GM18951 (cell line): Measurements from ENCODE around the gene NUP210L.
"Not testable (repeated sequence)": the region's sequence is repeated elsewhere in the genome, so short reads cannot be mapped to it uniquely, and the experiment has no call there.

Source experiments
- POLR2A ChIP-seq: IDR thresholded peaks from 4 replicates; pipeline ENCODE4 v1.6.1; 2011; ENCODE audit warnings: mild to moderate bottlenecking; ENCODE audit not compliant: insufficient read length, insufficient read depth; ENCODE audit errors: extremely low read depth
- in situ Hi-C: fragments of 300-500 bp; cut with MboI; formaldehyde crosslinking; loops from one replicate; pipeline ENCODE4 v1.12.0; 2022; ENCODE audit warnings: low sequenced_read_pairs, mixed read lengths, inconsistent platforms; ENCODE audit not compliant: unreplicated experiment

The NUP210L gene

DNA sequence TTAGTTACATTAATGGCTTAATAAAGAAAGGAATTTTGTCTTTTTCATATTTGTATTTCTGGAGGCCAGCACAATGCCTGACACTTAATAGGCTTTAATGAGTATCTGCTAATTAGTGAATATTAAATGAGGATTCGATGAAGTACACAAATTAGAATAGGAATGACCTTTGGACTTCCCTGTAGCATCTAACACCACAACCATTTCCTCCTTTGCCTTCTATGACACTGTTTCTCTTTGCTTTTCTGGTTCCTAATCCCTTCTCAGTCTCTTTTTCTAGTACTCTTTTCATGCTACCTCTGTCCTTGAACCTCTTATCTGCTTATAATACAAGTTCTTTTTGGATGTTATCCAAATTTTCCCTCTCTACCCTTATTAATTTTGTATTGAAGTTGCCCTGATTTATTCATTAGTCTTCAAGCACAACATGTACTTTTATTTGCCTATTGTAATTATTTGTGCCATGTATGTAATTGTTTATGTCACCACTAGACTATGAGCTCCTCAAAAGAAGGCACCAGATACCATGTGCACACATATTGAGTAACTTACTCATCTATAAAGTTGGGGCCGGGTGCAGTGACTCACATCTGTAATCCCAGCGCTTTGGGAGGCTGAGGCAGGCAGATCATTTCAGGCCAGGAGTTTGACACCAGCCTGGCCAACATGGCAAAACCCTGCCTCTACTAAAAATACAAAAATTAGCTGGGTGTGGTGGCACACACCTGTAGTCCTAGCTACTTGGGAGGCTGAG, 140.5 kb downstream of the NUP210L start:
- TF ChIP-seq POLR2A = no peak
- in situ Hi-C loops = no loop called here

DNA sequence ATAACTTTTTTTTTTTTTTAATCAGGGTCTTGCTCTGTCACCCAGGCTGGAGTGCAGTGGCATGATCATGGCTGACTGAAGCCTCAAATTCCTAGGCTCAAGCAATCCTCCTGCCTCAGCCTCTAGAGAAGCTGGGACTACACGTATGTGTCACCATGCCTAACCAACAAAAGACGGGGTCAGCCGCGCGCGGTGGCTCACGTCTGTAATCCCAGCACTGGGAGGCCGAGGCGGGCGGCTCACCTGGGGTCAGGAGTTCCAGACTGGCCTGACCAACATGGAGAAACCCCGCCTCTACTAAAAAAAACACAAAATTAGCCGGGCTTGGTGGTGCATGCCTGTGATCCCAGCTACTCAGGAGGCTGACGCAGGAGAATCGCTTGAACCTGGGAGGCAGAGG, 142.3 kb downstream of the NUP210L start:
- in situ Hi-C loops = not testable (repeated sequence)

DNA sequence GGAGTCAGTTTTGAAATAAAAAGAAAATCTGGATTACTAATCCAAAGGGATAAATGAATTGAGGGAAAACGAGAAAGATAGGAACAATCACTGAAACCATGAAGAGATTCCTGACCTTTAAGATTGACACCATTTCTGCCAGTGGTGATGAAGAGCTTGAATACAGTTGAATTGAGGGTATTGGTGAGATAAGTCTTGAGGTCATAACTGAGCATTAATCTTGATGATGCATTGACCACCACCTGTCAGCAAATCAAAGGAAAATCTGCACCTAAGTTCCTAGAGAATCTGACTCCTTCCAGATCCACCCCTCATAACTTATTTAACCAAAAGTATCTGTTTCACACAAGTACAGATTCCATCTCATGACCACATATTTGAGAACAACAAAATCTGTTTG, 142.7 kb downstream of the NUP210L start:
- in situ Hi-C loops = no loop called here
- no peak for TF ChIP-seq POLR2A

DNA sequence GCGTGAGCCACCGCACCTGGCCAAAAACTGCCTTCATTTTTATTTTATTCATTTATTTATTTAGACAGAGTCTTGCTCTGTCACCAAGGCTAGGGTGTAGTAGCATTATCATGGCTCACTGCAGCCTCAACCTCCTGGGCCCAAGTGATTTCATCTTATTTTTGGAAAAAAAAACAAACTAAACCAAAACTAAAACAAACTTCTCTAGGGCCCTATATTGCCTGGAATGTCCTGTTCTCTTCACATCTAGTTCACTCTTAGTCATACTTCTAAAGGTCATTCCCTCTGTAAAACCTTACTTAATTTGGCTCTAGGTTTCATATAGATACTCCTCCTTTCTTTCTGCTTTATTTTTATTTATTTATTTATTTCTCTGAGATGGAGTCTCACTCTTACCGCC, 148.7 kb downstream of the NUP210L start:
- in situ Hi-C loops = no loop called here
- no peak for TF ChIP-seq POLR2A

DNA sequence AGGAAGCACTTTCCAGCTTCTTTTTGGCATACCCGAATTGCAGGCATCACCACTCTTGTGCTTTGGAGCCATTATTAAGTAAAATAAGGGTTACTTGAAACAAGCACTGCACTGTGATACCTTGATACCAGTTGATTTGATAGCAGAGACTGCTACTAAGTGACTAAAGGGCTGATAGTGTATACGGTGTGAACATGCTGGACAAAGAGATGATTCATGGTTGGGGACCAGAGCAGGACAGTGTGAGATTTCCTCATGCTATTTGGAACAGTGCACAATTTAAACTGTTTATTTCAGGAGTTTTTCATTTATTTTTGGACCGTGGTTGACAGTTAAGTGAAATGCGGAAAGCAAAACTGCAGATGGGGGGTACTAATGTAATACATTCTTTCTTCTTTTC, 154.5 kb downstream of the NUP210L start:
- TF ChIP-seq POLR2A = no peak
- in situ Hi-C loops = no loop called here

DNA sequence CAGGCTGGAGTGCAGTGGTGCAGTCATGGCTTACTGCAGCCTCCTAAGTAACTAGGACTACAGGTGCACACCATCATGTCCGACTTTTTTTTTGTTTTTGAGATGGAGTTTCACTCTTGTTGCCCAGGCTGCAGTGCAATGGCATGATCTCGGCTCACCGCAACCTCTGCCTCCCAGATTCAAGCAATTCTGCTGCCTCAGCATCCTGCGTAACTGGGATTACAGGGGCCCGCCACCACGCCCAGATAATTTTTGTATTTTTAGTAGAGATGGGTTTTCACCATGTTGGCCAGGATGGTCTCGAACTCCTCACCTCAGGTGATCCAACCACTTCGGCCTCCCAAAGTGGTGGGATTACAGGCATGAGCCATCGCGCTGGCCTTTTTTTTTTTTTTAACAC, 158.0 kb downstream of the NUP210L start:
- in situ Hi-C loops = loop anchor here (25.0 kb wide), 1 partner anchor 485 kb away; no protein-coding TSS in a partner anchor

DNA sequence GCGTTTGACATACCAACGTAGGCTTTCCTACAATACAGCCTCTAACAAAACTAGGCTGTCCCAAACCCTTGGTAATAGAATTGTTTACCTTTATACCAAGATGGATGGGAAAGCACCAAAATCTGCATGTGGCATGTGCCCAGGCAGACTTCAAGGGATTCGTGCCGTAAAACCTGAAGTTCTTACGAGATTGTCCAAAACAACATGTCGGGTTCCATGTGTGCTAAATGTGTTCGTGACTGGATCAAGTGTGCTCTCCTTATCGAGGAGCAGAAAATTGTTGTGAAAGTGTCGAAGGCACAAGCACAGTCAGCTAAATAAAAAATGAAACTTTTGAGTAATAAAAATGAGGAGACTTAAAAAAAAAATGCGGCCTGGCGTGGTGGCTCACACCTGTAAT, 159.2 kb downstream of the NUP210L start:
- peak; percentile 1 for TF ChIP-seq POLR2A
- in situ Hi-C loops = loop anchor here (25.0 kb wide), 1 partner anchor 483 kb away; no protein-coding TSS in a partner anchor

DNA sequence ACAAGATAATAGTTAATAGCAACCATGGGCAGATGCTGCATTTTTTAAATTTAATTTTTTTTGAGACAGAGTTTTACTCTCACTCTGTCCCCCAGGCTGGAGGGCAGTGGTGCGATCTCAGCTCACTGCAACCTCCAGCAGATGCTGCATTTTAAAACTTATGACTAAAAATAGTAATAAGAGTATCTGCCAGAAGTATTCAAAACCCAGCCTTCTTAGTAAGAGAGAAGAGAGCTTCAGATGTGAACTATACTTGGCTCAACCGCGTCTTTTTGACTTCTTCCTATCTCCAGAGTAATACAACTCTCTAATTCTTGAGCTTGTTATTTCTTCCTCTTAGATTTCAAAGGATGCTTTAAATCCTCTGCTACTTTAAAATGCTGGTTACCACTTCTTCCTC, 159.7 kb downstream of the NUP210L start:
- in situ Hi-C loops = loop anchor here (25.0 kb wide), 1 partner anchor 483 kb away; no protein-coding TSS in a partner anchor
- TF ChIP-seq POLR2A = peak; percentile 20

DNA sequence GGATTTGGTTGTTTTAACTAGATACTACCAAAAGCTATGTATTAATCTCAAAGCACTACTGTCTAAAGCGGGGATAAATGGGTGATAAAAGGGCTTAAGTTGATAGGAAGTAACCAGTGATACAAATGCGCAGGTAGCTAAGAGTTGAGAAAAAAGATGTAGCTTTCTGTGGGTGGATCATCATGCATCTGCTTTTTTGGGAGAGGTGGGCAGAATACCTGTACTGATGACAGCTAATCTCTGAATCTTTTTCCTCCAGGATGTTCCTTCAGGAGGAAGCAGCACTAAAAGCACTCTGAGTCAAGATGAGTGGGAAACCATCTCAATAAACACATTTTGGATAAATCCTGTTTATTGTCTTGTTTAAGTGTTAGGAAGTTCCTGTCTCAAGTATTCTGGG, 163.1 kb downstream of the NUP210L start:
- in situ Hi-C loops = loop anchor here (25.0 kb wide), 1 partner anchor 480 kb away; no protein-coding TSS in a partner anchor

DNA sequence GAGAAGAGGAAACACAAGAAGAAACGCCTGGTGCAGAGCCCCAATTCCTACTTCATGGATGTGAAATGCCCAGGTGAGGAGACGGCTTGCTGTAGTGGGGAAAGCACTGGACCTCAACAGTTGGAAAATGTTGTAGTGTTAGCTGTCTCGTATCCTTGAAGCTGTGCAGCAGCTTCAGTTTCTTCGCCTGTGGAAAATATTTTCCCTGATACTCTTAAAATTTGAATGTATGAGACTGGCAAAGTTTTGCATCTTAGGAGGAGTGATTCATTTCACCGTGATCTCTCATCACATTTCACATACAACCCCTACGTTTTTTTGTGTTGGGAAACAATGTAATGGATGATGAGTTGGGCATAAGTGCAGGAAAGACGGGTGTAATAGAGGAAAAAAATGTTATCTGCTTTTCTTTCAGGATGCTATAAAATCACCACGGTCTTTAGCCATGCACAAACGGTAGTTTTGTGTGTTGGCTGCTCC, 163.7 kb downstream of the NUP210L start:
- TF ChIP-seq POLR2A = no peak
- in situ Hi-C loops = loop anchor here (25.0 kb wide), 1 partner anchor 479 kb away; no protein-coding TSS in a partner anchor

More for the DNA sequence above, 163.1 kb downstream of the NUP210L start:
- TF ChIP-seq POLR2A = no peak

DNA sequence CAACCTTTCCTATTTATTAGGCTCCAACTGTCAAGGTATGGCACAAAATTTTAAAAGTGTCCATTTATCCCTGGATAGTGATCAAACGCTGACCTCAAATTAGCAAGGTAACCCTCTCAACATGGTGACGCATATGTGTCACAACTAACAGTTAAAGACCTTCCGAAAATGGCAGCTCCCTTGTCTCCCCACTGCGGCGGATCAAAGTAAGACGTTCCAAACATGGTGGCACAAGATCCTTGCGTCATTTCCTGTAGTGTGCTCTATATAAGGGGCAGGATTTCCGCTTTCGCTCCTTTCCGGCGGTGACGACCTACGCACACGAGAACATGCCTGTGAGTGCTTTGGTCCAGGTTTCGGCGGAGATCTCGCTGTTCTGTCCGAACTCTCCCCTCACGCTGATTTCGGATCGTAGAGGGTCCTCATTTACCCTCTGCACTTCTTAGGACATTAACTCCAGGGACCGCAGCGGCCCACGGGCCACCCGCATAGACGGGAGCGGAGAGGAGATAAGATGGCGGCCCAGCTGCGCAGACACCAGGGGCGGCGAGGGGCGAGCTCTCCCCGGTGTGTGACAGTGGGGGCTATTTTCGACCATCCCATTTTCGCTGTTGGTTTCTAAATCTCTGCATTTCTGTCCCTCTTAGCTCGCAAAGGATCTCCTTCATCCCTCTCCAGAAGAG, 164.3 kb downstream of the NUP210L start, which contains the start of gene RPS27:
TSS of gene RPS27 (plus strand) at position 295 of the 683 bp plus-strand sequence. CDS start at position 330, 35 bp downstream.
- peak; percentile 100 for TF ChIP-seq POLR2A
- in situ Hi-C loops = loop anchor here (25.0 kb wide), 1 partner anchor 478 kb away; no protein-coding TSS in a partner anchor

DNA sequence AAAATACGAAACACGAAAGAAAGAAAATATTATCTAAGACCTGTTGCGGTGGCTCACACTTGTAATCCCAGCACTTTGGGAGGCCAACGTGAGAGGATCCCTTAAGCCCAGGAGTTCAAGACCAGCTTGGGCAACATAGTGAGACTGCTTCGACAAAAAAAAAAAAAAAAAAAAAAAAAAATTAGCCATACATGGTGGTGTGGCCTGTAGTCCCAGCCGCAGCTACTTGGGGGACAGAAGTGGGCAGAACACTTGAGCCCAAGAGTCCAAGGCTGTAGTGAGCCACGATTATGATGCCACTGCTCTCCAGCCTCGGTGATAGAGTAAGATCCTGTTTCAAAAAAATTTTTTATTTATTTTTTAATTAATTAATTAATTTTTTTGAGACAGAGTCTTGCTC, 167.3 kb downstream of the NUP210L start:
- no peak for TF ChIP-seq POLR2A
- in situ Hi-C loops = loop anchor here (10.0 to 25.0 kb wide), 4 partner anchors 163 to 475 kb away; partner anchors contain the start of genes ILF2 and NPR1

DNA sequence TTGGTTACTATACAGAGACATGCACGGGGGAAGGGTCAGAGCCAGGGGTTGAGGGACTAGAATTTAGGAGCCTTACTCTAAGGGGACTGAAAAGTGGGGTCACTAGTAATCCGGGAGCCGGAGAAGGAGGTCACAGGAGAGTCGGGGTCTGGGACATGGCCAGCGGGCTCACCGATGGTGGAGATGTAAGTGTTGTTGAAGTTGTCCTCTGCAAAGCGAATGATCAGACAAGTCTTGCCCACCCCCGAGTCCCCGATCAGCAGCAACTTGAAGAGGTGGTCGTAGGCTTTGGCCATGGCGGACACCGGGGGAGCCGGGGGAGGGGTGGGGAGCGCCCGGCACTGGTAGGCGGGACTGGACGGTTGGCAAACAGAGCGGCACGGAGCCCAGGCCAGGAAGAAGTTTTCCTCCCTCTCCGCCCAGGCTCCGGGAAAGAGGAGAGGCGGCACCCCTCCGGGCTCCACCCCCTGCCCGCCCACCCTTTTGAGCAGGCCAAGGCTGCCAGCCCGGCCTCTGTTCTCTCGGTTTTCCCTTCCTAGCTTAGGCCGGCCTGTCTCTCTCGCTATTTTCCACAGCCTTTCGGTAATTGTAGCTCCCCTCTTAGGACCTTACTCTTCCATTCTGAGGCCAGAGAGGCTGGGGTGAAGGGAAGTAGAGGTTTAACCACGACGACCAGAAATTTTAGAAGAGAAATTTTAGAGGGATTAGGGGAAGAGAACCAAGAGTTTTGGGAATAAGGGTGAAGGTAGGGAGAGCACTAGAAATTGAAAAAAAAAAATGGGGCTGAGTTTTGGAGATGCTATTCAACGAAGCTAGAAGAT, 168.7 kb downstream of the NUP210L start, which contains the start of gene RAB13:
TSS of gene RAB13 (minus strand) at position 399 of the 821 bp plus-strand sequence. CDS start at position 296, 103 bp downstream.
- peak; percentile 29 for TF ChIP-seq POLR2A
- in situ Hi-C loops = loop anchor here (10.0 to 25.0 kb wide), 4 partner anchors 161 to 474 kb away; partner anchors contain the start of genes ILF2 and NPR1
